Measurements from ENCODE around the gene GALK1.

DNA sequence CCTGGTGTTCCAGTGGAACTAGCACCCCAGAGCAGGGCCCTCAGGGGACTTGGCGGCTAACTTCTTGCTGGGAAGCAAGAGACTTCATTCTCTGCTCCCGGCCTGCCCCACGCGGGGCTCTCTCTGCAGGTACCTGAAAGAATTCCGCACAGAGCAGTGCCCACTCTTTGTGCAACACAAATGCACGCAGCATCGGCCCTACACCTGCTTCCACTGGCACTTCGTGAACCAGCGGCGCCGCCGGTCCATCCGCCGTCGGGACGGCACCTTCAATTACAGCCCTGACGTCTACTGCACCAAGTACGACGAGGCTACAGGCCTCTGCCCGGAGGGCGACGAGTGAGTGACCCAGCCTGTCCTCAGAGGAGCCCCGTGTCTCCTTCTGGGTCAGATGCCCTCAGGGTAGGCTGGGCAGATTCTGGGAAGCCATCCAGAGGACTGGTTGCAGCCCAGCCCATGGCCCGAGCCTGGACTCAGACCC lies 44.7 kb upstream of the GALK1 start:
- TF ChIP-seq, protein P1, sequence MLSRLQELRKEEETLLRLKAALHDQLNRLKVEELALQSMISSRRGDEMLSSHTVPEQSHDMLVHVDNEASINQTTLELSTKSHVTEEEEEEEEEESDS (CRISPR knock-in tag; IDR thresholded peaks at IDR 0.05; ENCODE audit: borderline replicate concordance), result no peak
- TF ChIP-seq RAD21 (CRISPR knock-in tag; IDR thresholded peaks at IDR 0.05), result no peak
- no peak for TF ChIP-seq ZSCAN21 (CRISPR knock-in tag; IDR thresholded peaks at IDR 0.05; ENCODE audit: borderline replicate concordance)
- TF ChIP-seq FOXP1 (IDR thresholded peaks at IDR 0.05), result no peak
- TF ChIP-seq FOXP1 (CRISPR knock-in tag; IDR thresholded peaks at IDR 0.05), result no peak
- no peak for TF ChIP-seq ZNF446 (CRISPR knock-in tag; IDR thresholded peaks at IDR 0.05)
- no peak for TF ChIP-seq ZNF83 (CRISPR knock-in tag; IDR thresholded peaks at IDR 0.05; ENCODE audit: borderline replicate concordance)
- no peak for TF ChIP-seq PHF8 (CRISPR knock-in tag; IDR thresholded peaks at IDR 0.05)

All from HepG2 (cell line).